Measurements from ENCODE around the gene LYZL1.
"Not testable (repeated sequence)": the region's sequence is repeated elsewhere in the genome, so short reads cannot be mapped to it uniquely, and the experiment has no call there.

LYZL1 gene

DNA sequence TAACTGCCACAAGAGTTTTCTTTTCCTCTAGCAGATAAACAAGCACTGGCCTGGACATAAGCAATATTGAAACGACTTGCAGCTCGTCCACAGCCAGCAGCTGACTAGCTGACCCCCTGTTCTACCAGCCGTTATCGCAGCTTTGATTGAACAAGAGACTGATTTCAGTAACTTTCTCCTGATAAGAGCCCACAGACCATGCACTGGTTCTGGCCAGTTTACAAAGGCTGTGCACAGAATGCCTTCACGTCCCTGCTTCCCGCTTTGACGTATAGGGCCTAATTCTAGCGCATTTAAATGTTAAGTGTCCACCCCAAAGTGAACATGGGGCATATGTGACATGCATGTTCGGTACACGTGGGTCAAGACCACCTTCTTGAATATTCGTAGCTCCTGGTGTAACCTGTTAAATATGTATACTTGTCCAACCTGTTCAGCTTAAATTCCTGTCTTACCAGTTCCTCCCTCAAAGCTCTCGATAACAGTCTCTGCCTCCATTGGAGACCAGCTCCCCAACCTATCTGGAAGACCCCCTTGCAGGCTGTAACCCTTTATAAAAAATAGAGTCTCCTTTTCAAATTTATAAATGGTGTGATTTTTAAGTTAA is 69.2 kb downstream of the LYZL1 start:
- H3K9ac ChIP-seq (ENCODE audit: low read depth in 1 of 2, low read length in 2 of 2), result no peak overlapping the region
- no peaks in the 10 kb centered on the region for H3K4me1 ChIP-seq (ENCODE audit: control insufficient read depth in 1 of 2, insufficient read depth in 2 of 2, low read length in 2 of 2)
- no peaks in the 10 kb centered on the region for H3K27me3 ChIP-seq (ENCODE audit: control insufficient read depth in 1 of 2, insufficient read depth in 2 of 2, low read length in 2 of 2)
- H3K4me3 ChIP-seq (ENCODE audit: low read depth in 1 of 2, low read length in 2 of 2), result no peak overlapping the region
- no peaks in the 10 kb centered on the region for H3K9me3 ChIP-seq (ENCODE audit: control insufficient read depth in 1 of 2, low read length in 2 of 2)
- H3K27ac ChIP-seq (ENCODE audit: low read depth, low read length), result no peak overlapping the region
- H3K36me3 ChIP-seq (ENCODE audit: control insufficient read depth in 1 of 2, insufficient read depth in 2 of 2, low read length in 2 of 2), result no peaks in the 10 kb centered on the region

DNA sequence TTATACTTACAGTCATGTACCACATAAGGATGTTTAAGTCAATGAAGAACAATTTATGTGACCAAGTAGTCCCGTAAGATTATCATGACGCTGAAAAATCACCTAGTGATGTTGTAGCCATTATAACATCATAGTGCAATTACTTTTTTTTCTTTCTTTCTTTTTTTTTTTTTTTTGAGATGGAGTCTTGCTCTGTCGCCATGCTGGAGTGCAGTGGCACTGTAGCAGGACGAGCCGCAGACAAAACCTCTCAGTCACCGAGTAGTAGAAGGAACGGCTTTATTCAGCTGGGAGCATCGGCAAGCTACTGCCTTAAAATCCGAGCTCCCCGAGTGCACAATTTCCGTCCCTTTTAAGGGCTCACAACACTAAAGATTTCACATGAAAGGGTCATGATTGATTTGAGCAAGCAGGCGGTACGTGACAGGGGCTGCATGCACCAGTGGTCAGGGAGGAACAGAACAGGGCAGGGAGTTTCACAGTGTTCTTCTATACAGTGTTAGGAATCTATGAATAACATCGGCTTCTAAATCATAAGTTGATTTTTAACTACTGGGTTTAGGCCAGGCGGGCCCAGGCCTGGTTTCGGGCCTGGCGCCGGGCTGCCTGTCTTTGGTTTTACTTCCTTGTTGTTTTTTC is 71.5 kb downstream of the LYZL1 start:
- not testable (repeated sequence) for H3K27me3 ChIP-seq (ENCODE audit: control insufficient read depth in 1 of 2, insufficient read depth in 2 of 2, low read length in 2 of 2); H3K36me3 ChIP-seq (ENCODE audit: control insufficient read depth in 1 of 2, insufficient read depth in 2 of 2, low read length in 2 of 2); H3K27ac ChIP-seq (ENCODE audit: low read depth, low read length); H3K4me3 ChIP-seq (ENCODE audit: low read depth in 1 of 2, low read length in 2 of 2); H3K9me3 ChIP-seq (ENCODE audit: control insufficient read depth in 1 of 2, low read length in 2 of 2); H3K4me1 ChIP-seq (ENCODE audit: control insufficient read depth in 1 of 2, insufficient read depth in 2 of 2, low read length in 2 of 2); H3K9ac ChIP-seq (ENCODE audit: low read depth in 1 of 2, low read length in 2 of 2)
